ENCODE data around the gene SGMS1.
"Not testable (repeated sequence)": the region's sequence is repeated elsewhere in the genome, so short reads cannot be mapped to it uniquely, and the experiment has no call there.

Gene SGMS1

DNA sequence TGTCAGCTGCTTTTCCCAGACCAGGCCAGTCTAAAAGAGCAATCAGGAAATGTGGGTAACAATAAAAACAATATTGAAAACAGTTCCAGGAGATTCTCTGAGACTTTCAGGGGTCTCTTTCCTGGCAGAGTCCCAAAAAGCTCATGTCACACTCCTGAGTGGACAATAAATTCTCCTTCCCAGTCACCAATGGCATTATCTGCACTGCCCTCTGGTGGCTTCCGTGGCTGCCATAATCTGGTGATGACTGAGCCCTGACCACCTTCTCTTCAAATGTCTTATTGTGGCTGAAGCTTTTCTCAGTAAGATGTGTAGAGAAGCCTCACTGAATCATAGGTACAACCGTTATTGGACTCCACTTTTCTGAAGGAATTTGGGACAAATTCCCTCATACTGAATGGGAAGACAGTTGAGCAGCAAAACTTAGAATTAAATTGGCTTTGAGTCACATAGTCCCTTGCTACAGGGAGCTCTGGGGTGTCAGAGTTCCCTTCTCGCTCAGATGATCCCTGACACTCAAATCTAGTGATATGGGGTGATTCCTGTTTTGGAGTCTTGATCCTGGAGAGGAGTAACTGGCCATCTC is 348.0 kb downstream of the SGMS1 start:
- H3K4me3 ChIP-seq (ENCODE audit: control insufficient read depth, low read depth, low read length), result no peak overlapping the region
- TF ChIP-seq, protein P1, sequence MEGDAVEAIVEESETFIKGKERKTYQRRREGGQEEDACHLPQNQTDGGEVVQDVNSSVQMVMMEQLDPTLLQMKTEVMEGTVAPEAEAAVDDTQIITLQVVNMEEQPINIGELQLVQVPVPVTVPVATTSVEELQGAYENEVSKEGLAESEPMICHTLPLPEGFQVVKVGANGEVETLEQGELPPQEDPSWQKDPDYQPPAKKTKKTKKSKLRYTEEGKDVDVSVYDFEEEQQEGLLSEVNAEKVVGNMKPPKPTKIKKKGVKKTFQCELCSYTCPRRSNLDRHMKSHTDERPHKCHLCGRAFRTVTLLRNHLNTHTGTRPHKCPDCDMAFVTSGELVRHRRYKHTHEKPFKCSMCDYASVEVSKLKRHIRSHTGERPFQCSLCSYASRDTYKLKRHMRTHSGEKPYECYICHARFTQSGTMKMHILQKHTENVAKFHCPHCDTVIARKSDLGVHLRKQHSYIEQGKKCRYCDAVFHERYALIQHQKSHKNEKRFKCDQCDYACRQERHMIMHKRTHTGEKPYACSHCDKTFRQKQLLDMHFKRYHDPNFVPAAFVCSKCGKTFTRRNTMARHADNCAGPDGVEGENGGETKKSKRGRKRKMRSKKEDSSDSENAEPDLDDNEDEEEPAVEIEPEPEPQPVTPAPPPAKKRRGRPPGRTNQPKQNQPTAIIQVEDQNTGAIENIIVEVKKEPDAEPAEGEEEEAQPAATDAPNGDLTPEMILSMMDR (conservative IDR thresholded peaks at IDR 0.05; ENCODE audit: control insufficient read depth, insufficient read depth, low read depth, low read length), result peak; percentile 55
- peak; percentile 32 for DNase-seq (ENCODE audit: low read depth)

DNA sequence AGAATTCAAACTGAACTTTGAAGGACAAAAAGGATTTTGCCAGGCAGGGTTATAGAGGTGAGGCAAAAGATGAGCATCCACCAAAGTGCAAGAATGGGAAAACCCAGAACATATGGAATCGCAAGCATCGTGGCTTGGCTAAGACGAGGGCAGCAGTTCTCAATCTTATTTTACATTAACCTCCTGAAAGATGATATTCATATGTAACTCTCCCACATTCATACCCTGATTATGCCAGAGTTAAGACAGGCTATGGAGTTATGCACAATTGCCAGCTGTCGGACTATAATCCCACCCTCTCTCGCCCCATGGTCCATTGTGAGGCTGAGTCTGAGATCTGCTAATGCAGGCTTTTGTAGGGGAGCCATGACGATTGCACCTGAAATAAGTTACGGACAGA is 351.2 kb downstream of the SGMS1 start:
- no peak overlapping the region for H3K4me3 ChIP-seq (ENCODE audit: control insufficient read depth, low read depth, low read length)

DNA sequence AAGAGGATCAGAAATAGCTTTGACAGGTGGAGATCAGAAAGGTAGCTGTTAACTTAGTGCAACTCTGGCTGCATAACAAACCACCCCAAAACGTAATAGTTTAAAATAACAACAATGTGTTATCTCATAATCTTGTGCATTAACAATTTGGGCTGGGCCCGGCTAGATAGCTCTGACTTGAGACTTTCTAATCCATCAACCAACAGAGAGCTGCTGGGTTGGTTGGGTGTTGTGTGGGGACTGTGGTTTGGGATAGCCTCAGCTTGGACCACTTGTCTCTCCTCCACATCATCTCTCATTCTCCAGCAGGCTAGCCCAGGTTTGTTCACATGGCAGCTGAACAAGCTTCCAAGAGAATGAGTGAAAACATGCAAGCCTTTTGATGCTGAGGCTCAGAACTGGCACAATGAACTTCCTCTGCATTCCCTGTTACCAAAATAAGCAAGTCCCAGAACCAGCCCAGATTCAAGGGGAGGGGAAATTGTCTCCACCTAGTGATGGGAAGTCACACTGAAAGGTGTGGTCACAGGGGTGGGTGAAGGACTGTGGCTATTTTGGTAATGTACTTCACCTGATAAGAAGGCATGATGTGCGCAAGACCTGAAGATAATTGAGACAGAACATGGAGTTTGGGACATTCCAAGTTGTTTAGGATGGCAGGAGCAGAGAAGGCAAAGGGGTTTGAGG is 352.0 kb downstream of the SGMS1 start:
- TF ChIP-seq, protein P1 (conservative IDR thresholded peaks at IDR 0.05; ENCODE audit: control insufficient read depth, insufficient read depth, low read depth, low read length), result no peak
- no peak overlapping the region for H3K4me3 ChIP-seq (ENCODE audit: control insufficient read depth, low read depth, low read length)
- DNase-seq (ENCODE audit: low read depth), result no peak

More for the DNA sequence above, 351.2 kb downstream of the SGMS1 start:
- DNase-seq (ENCODE audit: low read depth), result no peak
- TF ChIP-seq, protein P1 (conservative IDR thresholded peaks at IDR 0.05; ENCODE audit: control insufficient read depth, insufficient read depth, low read depth, low read length), result no peak

DNA sequence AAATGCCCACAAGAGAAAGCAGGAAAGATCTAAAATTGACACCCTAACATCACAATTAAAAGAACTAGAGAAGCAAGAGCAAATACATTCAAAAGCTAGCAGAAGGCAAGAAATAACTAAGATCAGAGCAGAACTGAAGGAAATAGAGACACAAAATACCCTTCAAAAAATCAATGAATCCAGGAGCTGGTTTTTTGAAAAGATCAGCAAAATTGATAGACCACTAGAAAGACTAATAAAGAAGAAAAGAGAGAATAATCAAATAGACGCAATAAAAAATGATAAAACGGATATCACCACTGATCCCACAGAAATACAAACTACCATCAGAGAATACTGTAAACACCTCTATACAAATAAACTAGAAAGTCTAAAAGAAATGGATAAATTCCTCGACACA is 355.9 kb downstream of the SGMS1 start:
- H3K4me3 ChIP-seq (ENCODE audit: control insufficient read depth, low read depth, low read length); DNase-seq (ENCODE audit: low read depth): not testable (repeated sequence)

DNA sequence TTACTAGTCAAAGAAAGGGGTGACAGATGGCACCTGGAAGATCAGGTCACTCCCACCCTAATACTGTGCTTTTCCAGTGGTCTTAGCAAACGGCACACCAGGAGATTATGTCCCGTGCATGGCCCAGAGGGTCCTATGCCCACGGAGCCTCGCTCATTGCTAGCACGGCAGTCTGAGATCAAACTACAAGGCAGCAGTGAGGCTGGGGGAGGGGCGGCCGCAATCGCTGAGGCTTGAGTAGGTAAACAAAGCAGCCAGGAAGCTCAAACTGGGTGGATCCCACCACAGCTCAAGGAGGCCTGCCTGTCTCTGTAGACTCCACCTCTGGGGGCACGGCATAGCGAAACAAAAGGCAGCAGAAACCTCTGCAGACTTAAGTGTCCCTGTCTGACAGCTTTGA is 361.1 kb downstream of the SGMS1 start:
- not testable (repeated sequence) for H3K4me3 ChIP-seq (ENCODE audit: control insufficient read depth, low read depth, low read length); DNase-seq (ENCODE audit: low read depth)

DNA sequence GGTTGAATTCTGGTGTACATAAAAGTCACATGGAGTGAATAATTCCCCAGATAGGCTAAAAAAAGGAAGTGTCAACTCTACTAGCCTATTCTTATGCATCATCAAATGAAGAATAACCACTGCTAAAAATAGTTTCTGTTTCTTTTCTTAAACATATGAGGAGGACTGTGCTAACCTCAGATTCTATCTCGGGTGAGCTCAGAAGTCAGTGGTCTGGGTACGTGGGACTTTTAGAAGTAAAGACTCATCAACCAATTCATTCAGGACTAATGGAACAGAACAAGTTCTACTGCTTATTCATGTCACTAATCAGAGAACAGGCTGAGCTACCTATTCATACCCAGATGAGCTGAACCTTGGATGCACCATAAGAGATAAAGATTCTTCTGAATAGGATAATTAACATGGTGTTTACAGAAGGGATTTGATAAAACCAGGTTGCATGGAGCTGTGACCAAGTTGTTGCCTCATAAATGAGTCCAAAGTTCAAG is 362.9 kb downstream of the SGMS1 start:
- DNase-seq (ENCODE audit: low read depth), result no peak
- no peak overlapping the region for H3K4me3 ChIP-seq (ENCODE audit: control insufficient read depth, low read depth, low read length)
- TF ChIP-seq, protein P1 (conservative IDR thresholded peaks at IDR 0.05; ENCODE audit: control insufficient read depth, insufficient read depth, low read depth, low read length), result no peak

Measured in fibroblast of mammary gland (primary cell).